Coronary artery (tissue), 2 donors: ENCODE results near the gene BTBD1.
A peak's percentile ranks its signal among the peaks of the same experiment; 100 is the strongest.

Experiments used
- DNase-seq: peaks from one replicate; pipeline ENCODE4 v3.0.0-alpha.2; 2017; ENCODE audit warnings: low spot score
- H3K27ac ChIP-seq, 2 donors: fragments of 200-600 bp; sonication (generic); one replicate each; pipeline ENCODE4 v1.5.1; 2016 to 2019
- H3K4me3 ChIP-seq: fragments of 200-600 bp; sonication (generic); 2 replicates; pipeline ENCODE4 v1.5.1; 2016; ENCODE audit warnings: mild to moderate bottlenecking, moderate library complexity
- CTCF ChIP-seq: fragments of 200-600 bp; sonication (generic); IDR thresholded peaks from one replicate; pipeline ENCODE4 v1.5.1; 2019; ENCODE audit warnings: antibody characterized with exemption

The BTBD1 gene

GRCh38 chr15:82992436-82992998, 74.5 kb downstream of the BTBD1 start:
- Histone ChIP-seq H3K4me3 (no peak overlapping the region), H3K27ac (no peak overlapping the region)
- no peak for TF ChIP-seq CTCF
- DNase-seq, result no peak

GRCh38 chr15:82986442-82986780, 80.6 kb downstream of the BTBD1 start:
- peak overlapping the region; percentile 75 for H3K4me3 ChIP-seq
- DNase-seq, result no peak
- TF ChIP-seq CTCF, result no peak
- peak overlapping the region; percentile 55 to 70 for H3K27ac ChIP-seq

GRCh38 chr15:82985688-82986441, 81.2 kb downstream of the BTBD1 start, which contains the start of gene RAMAC:
Gene RAMAC (plus strand): TSS chr15:82986210. CDS start chr15:82989019, 2,809 bp downstream.
- TF ChIP-seq CTCF, result no peak
- DNase-seq, result peak; percentile 95
- Histone ChIP-seq H3K27ac (peak within 1 kb of the TSS; percentile 55 to 70), H3K4me3 (peak within 1 kb of the TSS; percentile 75)

GRCh38 chr15:82980981-82981380, 86.1 kb downstream of the BTBD1 start:
- no peak overlapping the region for H3K4me3 ChIP-seq
- DNase-seq, result no peak
- no peak overlapping the region for H3K27ac ChIP-seq
- no peak for TF ChIP-seq CTCF

- no peak overlapping the region for H3K27ac ChIP-seq
- no peak overlapping the region for H3K4me3 ChIP-seq
- DNase-seq, result no peak
- no peak for TF ChIP-seq CTCF
Observed at GRCh38 chr15:82979726-82980125, 87.3 kb downstream of the BTBD1 start.

- no peak for DNase-seq
- Histone ChIP-seq H3K4me3 (no peak overlapping the region), H3K27ac (no peak overlapping the region)
- no peak for TF ChIP-seq CTCF
Observed at GRCh38 chr15:82978438-82978837, 88.6 kb downstream of the BTBD1 start.

GRCh38 chr15:82977076-82977475, 90.0 kb downstream of the BTBD1 start:
- no peak overlapping the region for H3K27ac ChIP-seq
- no peak for TF ChIP-seq CTCF
- no peak overlapping the region for H3K4me3 ChIP-seq
- DNase-seq, result no peak
